GM18519 (cell line): ENCODE measurements around the gene RNF183.
A peak's percentile ranks its signal among the peaks of the same experiment; 100 is the strongest.

Experiments used
- ATAC-seq: cut with Tn5 transposase; IDR thresholded peaks from one replicate; pipeline ENCODE4 v1.9.1; 2021; ENCODE audit warnings: mild to moderate bottlenecking, moderate library complexity; ENCODE audit not compliant: unreplicated experiment, low FRiP score

Gene RNF183

GRCh38 chr9:113302792-113303418 lies at the start of gene RNF183:
Gene RNF183, minus strand, starts transcription at chr9:113303376. Its CDS starts 5,192 bp downstream, at chr9:113298184.
- no peak for ATAC-seq

- no peak for ATAC-seq
Measured at GRCh38 chr9:113352411-113352810, 49.2 kb upstream of the RNF183 start.

DNA sequence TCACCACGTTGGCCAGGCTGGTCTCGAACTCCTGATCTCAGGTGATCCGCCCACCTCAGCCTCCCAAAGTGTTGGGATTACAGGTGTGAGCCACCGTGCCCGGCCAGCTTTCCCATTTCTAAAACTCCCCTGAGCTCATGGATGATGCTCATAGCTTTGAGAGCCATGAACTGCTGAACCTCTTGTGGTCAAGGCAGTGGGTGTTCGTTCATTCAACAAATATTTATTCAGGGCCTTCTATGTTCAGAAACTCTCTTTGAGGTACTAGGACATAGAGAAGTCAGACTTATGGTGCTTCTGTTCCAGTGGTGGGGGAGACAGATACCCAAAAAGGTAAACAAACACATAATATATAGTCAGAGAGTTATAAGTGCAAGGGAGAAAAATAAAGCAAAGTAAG lies 48.8 kb upstream of the RNF183 start:
- ATAC-seq: no peak

- ATAC-seq: no peak
Measured at GRCh38 chr9:113350937-113351336, 47.8 kb upstream of the RNF183 start.

- no peak for ATAC-seq
Measured at GRCh38 chr9:113350107-113350661, 47.0 kb upstream of the RNF183 start.

DNA sequence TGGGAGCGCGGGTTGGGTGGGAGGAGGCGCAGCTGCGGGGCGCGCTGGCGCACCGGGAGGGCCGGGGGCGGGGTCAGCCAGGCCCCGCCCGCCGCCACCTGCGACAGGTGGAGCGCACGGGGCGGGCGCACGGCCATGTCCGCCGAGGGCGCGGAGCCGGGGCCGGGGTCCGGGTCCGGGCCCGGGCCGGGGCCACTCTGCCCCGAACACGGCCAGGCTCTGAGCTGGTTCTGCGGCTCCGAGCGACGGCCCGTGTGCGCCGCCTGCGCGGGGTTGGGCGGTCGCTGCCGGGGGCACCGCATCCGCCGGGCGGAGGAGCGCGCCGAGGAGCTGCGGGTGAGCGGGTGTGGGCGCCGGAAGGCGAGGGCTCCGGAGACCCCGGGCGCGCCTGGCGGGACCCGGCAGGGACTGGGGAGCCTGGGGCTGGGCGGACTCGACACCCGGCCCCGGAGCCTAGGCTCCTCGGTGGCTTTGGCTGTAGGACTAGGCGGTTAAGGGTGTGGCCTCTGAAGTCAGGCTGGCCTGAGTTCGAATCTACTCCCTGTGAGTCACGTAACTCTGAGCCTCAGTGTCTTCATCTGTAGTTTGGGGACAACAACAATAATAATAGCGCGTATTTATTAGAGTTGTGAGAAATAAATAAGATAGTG lies 46.4 kb upstream of the RNF183 start, which contains the start of gene BSPRY:
TSS of gene BSPRY (plus strand) at position 97 of the 650 bp plus-strand sequence. CDS start at position 136, 39 bp downstream.
- no peak for ATAC-seq

DNA sequence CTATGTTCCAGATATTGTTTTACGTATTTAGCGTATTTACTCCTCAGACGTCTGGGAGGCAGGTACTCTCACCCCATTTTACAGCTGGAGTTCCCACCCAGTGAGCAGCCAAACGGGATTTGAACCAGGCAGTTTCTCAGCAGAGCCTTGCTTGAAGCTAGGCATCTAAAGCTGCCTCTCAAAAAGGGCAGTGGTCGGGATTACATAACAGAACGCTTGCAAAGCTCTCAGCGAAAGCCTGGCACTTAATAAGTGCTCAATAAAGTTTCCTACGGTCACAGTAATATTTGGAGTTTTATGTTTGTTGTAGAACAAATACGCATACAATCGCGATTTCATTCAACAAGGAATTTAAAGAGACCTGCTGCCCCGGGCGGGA lies 45.9 kb upstream of the RNF183 start:
- no peak for ATAC-seq

DNA sequence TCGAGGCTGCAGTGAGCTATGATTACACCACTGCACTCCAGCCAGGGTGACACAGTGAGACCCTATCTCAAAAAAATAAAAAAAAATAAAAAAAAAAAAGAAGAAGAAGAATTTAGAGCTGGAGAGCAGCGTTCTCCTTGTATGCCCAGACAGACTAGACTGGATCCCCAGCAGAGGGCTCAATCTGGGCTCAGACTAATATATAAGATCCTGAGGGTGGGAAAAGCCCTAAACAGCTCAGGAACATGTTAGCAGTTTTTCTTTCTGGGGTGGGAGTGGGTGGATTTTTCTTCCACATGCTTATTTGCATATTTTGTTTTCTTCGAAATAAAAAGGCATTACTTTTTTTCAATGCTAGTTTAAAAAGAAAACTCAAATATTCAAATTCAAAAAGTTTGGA lies 45.3 kb upstream of the RNF183 start:
- ATAC-seq: no peak

DNA sequence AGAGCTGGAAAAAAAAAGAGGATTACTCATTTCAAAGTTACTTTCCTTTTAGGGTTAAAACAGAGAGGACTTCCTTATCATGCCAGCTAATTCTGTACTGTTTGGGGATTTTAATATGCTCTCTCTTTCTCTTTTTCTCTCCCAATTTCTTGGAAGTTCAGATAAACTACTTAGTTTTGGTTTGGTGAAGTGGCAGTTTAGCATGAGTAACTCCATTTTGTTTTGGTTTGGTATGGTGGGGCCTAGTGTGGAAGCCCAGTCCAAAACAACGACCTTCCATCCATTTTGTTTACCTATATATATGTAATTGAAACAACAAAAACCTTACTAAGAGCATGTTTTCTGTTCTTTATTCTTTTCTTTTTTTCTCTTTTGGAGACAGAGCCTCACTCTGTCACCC lies 42.5 kb upstream of the RNF183 start:
- no peak for ATAC-seq

DNA sequence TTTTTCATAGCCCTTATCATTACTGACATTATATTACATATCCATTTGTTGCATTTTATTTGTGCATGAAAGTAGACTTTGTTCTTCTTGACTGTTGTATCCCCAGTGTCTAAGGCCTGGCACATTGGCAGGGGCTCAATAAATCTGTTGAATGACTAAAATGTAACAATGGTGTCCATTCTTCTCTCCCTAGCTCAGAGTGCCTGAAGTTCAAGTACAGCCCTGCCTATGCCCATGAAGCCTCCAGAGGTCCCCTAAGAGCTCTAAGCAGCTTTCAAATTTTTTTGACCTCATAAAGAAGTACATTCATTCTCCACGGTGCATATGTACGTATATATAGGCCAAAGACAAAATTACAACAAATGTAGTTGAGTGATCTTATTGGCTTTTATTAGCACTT lies 42.0 kb upstream of the RNF183 start:
- ATAC-seq: no peak

DNA sequence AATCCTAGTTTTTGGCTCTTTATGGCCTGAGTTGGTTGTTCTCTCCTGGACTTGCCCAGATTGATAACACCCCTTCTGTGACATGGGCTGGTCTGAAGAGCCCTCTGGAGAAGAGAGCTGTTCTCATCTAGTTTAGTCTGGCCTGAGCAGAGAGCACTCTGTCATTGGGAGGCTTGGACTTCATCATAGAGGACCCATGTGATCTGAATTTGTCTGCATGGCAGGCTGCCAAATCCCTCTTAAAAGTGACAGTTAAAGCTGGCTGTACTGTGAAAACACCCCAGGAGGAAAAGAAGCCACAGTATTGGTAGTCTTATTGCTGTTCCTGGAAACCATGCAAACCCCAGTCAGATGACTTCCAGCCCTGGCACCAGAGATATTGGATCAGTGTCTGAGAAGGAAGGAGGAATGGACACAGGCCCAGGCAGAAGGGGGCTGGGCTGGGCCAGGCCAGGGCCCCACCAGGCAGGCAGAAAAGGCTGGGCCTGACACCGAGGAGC lies 40.6 kb upstream of the RNF183 start:
- ATAC-seq: no peak

GRCh38 chr9:113341712-113342410 lies 38.7 kb upstream of the RNF183 start:
- ATAC-seq: no peak

GRCh38 chr9:113340011-113340699 lies 37.0 kb upstream of the RNF183 start, which contains the start of gene WDR31:
Gene WDR31, minus strand, starts transcription at chr9:113340275. Its CDS starts 8,253 bp downstream, at chr9:113332022.
- peak; percentile 86 for ATAC-seq

DNA sequence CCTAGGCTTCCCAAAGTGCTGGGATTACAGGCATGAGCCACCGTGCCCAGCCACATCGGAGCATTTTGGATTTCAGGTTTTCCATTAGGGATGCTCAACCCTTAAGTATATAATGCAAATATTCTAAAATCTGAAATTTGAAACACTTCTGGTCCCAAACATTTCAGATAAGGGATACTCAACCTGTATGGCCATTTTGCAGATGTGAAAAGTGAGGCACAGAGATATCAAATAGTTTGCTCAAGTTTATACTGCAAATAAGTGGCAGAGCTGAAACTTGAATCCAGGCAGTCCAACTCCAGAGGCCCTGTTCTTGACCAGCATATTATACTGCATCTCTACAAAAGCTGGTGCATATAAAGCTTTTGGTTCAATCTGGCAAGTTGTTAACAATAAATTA lies 34.5 kb upstream of the RNF183 start:
- ATAC-seq: no peak

DNA sequence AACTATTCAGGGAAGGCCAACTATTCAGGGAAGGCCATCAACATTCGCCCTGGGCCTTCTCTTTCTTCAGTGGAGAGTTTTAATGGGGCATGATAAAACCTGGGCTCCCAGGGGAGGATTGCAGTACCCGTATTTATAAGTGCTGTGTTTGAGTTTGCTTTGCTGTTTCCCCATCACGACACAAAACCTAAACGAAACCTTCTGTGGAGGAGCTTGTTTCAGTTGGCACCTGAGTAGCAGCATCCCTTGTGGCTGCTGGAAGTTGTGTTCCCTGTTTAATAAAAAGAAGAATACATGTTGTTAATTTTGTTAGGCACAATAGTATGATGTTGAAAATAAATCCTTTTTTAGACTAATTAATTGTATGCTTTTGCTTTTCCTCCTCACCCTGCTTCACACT lies 28.6 kb upstream of the RNF183 start:
- ATAC-seq: no peak

- ATAC-seq: no peak
Measured at GRCh38 chr9:113328045-113328782, 25.0 kb upstream of the RNF183 start.

GRCh38 chr9:113326230-113326629 lies 23.1 kb upstream of the RNF183 start:
- ATAC-seq: no peak

DNA sequence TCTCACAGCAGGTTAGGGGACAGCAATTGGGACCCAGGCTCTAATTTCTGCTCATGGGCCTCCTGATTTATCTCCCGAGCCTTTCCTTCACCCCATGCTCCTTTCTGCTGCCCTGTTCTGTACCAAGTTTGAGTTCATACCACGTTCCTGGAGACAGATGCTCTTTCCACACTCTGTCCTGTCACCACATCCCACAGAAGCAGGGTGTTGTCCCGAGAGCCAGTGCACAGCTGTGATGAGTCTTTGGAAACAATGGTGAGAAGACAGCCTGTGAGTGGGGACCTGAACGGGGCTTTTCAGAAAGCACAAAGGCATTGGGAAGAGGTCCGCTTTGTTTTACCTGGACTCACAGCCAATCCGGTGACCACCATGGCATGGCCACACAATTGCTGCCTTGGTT lies 19.5 kb upstream of the RNF183 start:
- no peak for ATAC-seq

DNA sequence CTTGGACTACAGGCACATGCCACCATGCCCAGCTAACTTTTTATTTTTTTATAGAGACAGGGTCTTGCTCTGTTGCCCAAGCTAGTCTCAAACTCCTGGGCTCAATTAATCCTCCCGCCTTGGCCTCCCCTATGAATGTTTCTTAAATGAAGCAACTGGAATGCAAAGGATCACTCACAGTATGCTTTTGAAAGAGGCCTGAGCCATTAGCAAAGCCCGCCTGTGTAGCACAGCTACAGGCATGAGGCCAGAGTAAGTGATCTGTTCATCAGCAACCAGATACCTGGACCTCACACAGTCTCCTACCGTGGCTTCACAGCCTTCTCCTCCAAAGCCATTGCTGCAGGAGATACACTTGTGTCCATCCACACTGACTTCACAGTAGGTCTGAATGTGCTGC lies 16.9 kb upstream of the RNF183 start:
- ATAC-seq: no peak

- no peak for ATAC-seq
Measured at GRCh38 chr9:113319054-113319453, 15.9 kb upstream of the RNF183 start.
